22Rv1 (cell line): ENCODE results near the gene CCM2.

ENCODE experiments used
- ZFX ChIP-seq: fragments of 450-650 bp; IDR thresholded peaks from 2 replicates; pipeline ENCODE4 v1.6.1; 2017; ENCODE audit warnings: antibody characterized with exemption, borderline replicate concordance
- TF ChIP-seq, protein P1 (sequence below): fragments of 450-650 bp; IDR thresholded peaks from 2 replicates; pipeline ENCODE4 v1.5.1; 2017; ENCODE audit warnings: mild to moderate bottlenecking

DNA sequence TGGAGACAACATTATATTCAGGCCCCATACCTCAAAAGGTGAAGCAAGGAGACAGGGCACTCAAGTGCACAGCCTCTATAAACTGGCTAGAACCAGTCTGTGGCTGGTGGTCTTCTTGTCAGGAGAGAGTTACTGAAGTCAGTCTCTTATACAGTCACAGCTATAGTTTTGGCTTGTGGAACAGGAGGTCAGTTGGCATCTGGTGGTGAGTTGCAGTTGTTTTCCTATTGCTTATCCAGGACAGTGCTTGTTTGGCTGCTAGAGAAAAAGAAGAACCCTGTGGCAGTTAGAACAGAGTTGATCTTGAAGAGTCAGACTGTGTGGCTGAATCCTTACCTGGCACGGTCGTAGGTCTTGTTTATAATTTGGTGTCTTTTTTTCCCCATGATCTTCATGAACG is 17.3 kb downstream of the CCM2 start:
- TF ChIP-seq, protein P1, sequence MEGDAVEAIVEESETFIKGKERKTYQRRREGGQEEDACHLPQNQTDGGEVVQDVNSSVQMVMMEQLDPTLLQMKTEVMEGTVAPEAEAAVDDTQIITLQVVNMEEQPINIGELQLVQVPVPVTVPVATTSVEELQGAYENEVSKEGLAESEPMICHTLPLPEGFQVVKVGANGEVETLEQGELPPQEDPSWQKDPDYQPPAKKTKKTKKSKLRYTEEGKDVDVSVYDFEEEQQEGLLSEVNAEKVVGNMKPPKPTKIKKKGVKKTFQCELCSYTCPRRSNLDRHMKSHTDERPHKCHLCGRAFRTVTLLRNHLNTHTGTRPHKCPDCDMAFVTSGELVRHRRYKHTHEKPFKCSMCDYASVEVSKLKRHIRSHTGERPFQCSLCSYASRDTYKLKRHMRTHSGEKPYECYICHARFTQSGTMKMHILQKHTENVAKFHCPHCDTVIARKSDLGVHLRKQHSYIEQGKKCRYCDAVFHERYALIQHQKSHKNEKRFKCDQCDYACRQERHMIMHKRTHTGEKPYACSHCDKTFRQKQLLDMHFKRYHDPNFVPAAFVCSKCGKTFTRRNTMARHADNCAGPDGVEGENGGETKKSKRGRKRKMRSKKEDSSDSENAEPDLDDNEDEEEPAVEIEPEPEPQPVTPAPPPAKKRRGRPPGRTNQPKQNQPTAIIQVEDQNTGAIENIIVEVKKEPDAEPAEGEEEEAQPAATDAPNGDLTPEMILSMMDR, result no peak
- no peak for TF ChIP-seq ZFX
